ENCODE measurements around the gene SYPL1. TPM values are rescaled to one million over a fixed set of nuclear protein-coding genes. Genes with fewer than 3 reads are reported as not detected.

SYPL1 gene
- total RNA-seq, 3 donors from 2014 or later: 73.8 to 109 (median 80.8) TPM

GRCh38 chr7:106063692-106064091, 48.4 kb downstream of the SYPL1 start:
- no peak for TF ChIP-seq CTCF (IDR thresholded peaks at IDR 0.05)
- intact Hi-C loops (cut with DNase I, micrococcal nuclease): no loop called here
- no peak for DNase-seq
- peaks cover 23% of the 10 kb centered on the region for H3K4me1 ChIP-seq (ENCODE audit: low read depth)
- ATAC-seq: no peak
- no peak overlapping the region for H3K4me3 ChIP-seq
- no peaks in the 10 kb centered on the region for H3K36me3 ChIP-seq (ENCODE audit: low read depth)
- H3K9me3 ChIP-seq: no peaks in the 10 kb centered on the region

- DNase-seq: peak in 1 of 3 donors; percentile 47
- intact Hi-C loops (cut with DNase I, micrococcal nuclease): no loop called here
- H3K4me1 ChIP-seq (ENCODE audit: low read depth): peaks cover 23% of the 10 kb centered on the region
- H3K4me3 ChIP-seq: no peak overlapping the region
- no peak for TF ChIP-seq CTCF (IDR thresholded peaks at IDR 0.05)
- H3K36me3 ChIP-seq (ENCODE audit: low read depth): no peaks in the 10 kb centered on the region
- no peaks in the 10 kb centered on the region for H3K9me3 ChIP-seq
- ATAC-seq: peak; percentile 11
Observed at GRCh38 chr7:106063024-106063423, 49.1 kb downstream of the SYPL1 start.

- Histone ChIP-seq H3K36me3 (ENCODE audit: low read depth) (no peaks in the 10 kb centered on the region), H3K9me3 (no peaks in the 10 kb centered on the region), H3K4me1 (ENCODE audit: low read depth) (peaks cover 23% of the 10 kb centered on the region), H3K4me3 (no peak overlapping the region)
- intact Hi-C loops (cut with DNase I, micrococcal nuclease): no loop called here
- ATAC-seq (no peak), DNase-seq (no peak)
- no peak for TF ChIP-seq CTCF (IDR thresholded peaks at IDR 0.05)
Observed at GRCh38 chr7:106062521-106062931, 49.6 kb downstream of the SYPL1 start.

GRCh38 chr7:106062006-106062405, 50.1 kb downstream of the SYPL1 start:
- DNase-seq (no peak), ATAC-seq (no peak)
- peaks cover 23% of the 10 kb centered on the region for H3K4me1 ChIP-seq (ENCODE audit: low read depth)
- H3K4me3 ChIP-seq: no peak overlapping the region
- intact Hi-C loops (cut with DNase I, micrococcal nuclease): no loop called here
- H3K9me3 ChIP-seq: no peaks in the 10 kb centered on the region
- H3K36me3 ChIP-seq (ENCODE audit: low read depth): no peaks in the 10 kb centered on the region
- no peak for TF ChIP-seq CTCF (IDR thresholded peaks at IDR 0.05)

- ATAC-seq (no peak), DNase-seq (no peak)
- Histone ChIP-seq H3K4me3 (no peak overlapping the region), H3K9me3 (no peaks in the 10 kb centered on the region), H3K4me1 (ENCODE audit: low read depth) (peaks cover 23% of the 10 kb centered on the region), H3K36me3 (ENCODE audit: low read depth) (no peaks in the 10 kb centered on the region)
- no peak for TF ChIP-seq CTCF (IDR thresholded peaks at IDR 0.05)
- intact Hi-C loops (cut with DNase I, micrococcal nuclease): no loop called here
Observed at GRCh38 chr7:106061301-106061979, 50.7 kb downstream of the SYPL1 start.

All from mucosa of descending colon (tissue), 3 donors.